ENCODE measurements around the gene CREB3L2. TPM values are rescaled to one million over a fixed set of nuclear protein-coding genes. Genes with fewer than 3 reads are reported as not detected.
"Not testable (repeated sequence)": the region's sequence is repeated elsewhere in the genome, so short reads cannot be mapped to it uniquely, and the experiment has no call there.

The CREB3L2 gene
- polyA plus RNA-seq, 1 donor: 51.3 TPM

DNA sequence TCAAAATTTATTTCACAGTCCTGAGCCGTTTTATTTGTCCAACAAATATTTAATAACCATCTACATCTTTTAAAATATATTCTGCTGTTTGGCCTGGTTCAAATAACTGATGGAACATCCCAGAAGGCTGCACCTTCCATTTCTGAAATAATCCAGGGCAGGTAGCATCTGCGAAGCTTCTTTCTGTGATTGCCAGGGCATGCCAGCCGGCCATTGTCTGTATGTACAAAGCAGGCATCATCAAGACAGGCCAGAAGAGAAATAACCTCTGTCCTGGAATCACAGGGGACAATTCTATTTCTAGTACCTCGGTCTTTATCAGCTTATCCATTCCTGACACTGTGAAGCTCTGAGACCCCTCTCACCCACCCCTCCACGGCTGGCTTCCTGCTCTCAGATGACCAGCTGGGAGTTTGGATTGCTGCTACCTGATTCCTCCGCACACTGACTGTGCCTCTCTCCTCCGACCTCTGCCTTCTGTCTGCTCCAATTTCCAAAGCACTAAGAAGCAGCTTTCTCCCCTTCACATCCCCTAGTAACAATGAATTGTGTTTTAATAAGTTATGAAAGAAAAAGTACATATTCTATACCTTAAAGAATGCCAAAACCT is 163.1 kb downstream of the CREB3L2 start:
- DNase-seq: no peak

DNA sequence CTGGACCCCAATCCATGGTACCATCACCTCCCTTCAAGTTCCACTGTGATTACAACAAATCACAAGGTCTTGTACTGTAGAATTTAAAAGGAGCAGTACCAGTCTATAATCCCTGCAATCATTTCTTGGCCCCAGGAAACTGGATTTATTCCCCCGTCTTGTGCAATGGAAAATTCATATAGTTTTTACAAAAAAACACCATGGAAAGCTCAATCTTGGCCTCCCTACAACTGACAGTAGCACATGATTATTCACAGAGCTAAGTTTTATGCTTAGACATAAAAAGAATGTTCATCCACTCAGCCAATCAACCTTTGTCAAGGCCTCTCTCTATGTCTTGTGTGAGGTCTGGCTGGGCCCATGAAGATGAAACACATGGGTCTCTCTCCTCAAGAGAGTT is 165.3 kb downstream of the CREB3L2 start:
- no peak for DNase-seq

DNA sequence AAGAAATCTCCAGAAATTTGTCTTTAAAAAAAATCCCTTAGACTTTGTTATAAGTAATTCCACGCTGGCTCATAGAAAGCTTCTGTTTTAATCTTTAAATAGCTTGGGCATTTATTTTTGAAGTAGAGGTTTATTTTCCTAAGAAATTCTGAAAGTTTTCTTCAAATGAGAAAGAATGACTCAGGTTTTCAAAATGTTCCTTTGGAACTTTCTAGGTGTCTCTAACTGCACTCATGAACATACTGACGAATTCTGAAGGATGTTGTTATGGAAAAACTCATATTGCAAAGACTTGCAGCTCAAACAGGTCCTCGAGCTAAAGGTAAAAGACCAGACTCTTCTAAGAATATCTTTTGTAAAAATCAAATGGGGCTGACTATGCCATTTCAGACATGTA is 165.8 kb downstream of the CREB3L2 start:
- no peak for DNase-seq

DNA sequence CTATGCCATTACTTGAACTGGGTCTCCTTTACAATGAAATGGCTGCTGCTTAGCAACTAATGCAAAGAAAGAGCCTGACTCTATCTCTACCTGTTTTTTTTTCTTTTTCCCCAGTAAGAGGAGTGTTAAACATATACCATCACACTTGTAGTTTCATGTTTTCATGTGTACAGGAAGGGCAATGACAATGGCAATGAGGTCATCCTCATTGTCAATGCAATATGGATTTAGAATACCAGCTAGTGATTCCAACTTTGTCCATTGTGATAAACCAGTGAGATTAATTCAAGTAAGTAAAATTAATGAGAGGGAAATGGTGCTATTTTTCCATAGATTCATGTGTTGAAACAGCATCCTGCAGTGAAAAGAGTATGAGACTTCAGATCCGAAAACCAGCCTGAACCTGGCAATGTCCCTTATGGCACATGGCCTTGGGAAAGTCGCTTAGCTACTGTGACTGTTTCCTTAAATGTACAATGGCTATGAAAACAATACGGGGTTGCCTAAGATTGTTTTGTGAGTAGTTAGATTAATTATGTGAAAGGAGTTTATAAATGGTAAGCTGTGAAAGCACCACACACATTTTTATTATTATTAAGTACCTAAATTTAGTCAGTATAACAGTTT is 166.3 kb downstream of the CREB3L2 start:
- no peak for DNase-seq

DNA sequence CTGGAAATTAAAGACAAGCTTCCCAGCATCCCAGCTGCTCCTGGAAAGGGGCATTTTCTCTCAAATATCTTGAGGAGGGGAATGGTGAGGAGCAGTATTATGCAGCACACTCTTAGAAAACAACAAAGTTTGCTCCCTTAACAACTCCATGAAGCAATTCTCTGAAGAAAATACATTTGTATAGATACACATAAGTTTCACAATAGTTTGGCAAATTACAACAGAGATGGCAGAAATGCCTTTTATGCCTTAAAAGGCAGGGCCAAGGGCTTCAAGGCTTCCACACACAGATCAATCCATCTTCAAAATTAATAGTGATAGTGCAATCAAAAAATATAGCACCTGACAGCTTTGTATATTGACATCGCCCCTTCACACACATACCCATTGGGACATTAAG is 167.3 kb downstream of the CREB3L2 start:
- no peak for DNase-seq

DNA sequence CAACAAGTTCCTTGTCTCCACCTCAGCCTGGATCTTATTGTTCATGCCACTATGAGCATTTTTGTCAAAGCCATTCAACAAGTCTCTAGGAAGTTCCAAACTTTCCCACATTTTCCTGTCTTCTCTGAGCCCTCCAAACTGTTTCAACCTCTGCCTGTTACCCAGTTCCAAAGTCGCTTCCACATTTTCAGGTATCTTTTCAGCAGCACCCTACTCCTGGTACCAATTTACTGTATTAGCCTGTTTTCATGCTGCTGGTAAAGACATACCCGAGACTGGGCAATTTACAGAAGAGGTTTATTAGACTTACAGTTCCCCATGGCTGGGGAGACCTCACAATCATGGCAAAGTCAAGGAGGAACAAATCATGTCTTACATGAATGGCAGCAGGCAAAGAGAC is 168.9 kb downstream of the CREB3L2 start:
- DNase-seq: not testable (repeated sequence)

DNA sequence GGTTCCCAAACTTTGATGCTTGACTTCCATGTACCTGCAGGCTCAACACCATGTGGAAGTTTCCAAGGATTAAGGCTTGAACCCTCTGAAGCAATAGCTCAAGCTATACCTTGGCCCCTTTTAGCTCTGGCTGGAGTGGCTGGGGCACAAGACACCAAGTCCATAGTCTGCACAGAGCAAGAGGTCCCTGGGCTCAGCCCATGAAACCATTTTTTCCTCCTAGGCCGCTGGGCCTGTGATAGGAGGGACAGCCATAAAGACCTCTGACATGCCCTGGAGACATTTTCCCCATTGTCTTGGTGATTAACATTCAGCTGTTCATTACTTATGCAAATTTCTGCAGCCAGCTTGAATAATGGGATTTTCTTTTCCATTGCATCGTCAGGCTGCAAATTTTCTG is 169.5 kb downstream of the CREB3L2 start:
- DNase-seq: no peak

DNA sequence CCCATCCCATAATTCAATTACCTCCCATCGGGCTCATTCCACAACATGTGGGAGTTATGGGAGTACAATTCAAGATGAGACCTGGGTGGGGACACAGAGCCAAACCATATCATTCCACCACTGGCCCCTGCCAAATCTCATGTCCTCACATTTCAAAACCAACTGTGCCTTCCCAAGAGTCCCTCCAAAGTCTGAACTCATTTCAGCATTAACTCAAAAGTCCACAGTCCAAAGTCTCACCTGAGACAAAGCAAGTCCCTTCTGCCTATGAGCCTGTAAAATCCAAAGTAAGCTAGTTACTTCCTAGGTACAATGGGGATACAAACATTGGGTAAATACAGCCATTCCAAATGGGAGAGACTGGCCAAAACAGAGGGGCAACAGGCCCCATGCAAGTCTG is 170.3 kb downstream of the CREB3L2 start:
- DNase-seq: not testable (repeated sequence)

DNA sequence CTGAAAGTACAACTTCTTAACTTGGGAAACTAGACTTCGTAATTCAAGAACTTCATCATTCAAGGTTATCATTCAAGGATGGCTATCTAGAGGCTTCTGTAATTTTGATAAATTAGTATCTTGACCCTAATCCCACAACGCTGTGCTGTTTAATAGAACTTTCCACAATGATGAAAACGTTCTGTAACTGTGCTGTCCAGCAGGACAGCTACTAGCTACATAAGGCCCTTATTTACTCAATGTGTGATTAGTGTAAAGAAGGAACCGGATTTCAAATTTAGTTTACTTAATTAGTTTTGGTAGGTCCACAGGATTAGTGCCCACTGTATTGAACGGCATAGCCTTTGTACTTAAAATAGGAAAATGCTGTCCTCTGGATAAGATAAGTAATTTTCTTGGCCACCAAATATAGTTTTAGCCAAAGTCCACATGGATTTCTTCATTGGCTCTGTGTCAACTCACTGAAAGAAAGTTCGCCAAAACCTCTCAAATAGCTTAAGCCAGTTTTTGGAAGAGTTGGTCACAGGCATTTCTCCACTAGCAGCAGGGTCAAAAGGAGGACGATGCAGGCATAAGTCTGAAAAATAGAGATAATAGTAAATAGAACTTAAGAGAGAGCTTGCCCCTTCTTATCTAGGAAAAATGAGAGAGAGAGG is 172.4 kb downstream of the CREB3L2 start:
- no peak for DNase-seq

DNA sequence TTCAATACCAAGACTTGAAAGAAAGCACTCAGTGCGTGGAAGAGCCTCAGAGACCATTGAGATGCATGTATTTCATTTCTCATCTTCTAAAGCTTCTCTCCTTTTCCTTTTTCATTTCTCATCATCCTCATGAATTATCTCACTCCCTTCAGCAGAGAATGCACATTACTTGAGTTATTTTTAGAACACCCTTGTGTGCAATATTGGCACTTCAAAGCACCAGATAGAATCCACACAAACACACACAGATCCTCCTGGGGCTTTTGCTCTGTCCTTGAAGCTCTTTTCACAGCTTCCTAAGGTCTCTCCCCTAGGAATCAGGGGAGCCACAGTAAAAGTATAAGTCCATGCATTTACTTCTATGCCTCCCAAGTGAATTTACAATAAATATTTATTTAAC is 173.4 kb downstream of the CREB3L2 start:
- DNase-seq: no peak

DNA sequence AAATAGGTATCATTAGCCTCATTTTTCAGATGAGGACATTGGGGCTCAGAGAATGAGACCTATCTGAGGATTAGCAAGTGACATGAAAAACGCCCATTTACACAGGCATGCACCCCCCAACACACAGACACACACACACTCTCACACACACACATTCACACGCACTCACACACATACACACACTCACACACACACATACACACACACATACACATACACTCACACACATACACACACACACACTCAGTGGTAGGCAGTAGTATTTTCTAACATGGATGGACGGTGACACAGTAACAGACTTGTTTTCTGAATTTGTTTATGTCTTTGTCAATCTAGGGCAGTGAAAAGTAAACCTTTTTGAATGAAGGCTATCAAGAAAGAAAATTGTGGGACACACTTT is 176.4 kb downstream of the CREB3L2 start:
- no peak for DNase-seq

Other genes with a start within 250 kb of the CREB3L2 start
- 1.6 TPM for gene DGKI, start 155.1 kb downstream of the CREB3L2 start, polyA plus RNA-seq (ENCODE audit: insufficient read length)
- 0.08 TPM for gene AKR1D1, start 74.4 kb upstream of the CREB3L2 start, polyA plus RNA-seq (ENCODE audit: insufficient read length)